ENCODE measurements around the gene RALY. TPM values are rescaled to one million over a fixed set of nuclear protein-coding genes. Genes with fewer than 3 reads are reported as not detected.

The RALY gene
- total RNA-seq, 1 donor, result 67.4 TPM

DNA sequence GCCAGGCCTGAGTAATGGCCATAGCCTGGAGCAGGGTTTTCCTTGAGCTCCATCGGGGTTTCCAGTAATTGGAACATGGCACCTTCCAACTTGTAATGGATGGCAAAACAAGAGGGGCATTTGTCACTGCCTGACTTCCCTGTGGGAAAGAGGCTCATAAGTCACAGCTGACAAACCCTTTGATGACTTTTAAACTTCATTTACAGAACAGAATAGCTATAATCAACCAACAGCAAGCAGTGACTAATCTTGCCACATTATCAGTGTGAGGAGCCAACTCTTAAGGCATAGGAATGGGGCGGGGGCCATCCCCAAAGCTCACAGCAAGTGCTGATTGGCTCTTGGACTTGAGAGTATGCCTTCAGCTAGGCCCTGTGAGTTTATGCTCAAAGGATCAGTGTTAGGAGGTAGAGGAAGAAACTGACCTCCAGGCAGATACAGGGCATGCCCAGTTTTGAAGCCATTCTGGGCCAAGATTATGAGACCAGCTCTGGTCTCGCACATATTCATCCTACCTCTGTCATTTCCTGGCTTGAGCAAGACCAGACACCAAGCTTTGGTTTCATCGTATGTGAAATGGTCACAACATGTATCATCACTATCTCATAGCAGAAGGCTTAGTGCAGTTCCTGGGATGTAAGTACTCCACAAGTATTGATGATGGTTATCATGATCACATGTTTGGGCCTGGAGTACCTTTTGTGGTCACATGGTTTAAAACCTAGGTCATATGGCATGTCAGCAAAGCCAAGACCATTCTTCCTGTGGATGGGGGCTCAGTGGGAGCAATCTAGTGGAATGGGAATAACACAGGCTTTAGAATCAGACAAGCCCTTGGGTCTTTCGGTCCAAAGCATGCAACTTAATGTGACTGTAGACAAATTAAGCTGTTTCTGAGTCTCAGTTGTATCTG is 69.1 kb downstream of the RALY start:
- H3K4me3 ChIP-seq (ENCODE audit: low read depth, low read length), result no peak overlapping the region
- peak; percentile 64 for DNase-seq (ENCODE audit: low read depth)
- TF ChIP-seq, protein P1, sequence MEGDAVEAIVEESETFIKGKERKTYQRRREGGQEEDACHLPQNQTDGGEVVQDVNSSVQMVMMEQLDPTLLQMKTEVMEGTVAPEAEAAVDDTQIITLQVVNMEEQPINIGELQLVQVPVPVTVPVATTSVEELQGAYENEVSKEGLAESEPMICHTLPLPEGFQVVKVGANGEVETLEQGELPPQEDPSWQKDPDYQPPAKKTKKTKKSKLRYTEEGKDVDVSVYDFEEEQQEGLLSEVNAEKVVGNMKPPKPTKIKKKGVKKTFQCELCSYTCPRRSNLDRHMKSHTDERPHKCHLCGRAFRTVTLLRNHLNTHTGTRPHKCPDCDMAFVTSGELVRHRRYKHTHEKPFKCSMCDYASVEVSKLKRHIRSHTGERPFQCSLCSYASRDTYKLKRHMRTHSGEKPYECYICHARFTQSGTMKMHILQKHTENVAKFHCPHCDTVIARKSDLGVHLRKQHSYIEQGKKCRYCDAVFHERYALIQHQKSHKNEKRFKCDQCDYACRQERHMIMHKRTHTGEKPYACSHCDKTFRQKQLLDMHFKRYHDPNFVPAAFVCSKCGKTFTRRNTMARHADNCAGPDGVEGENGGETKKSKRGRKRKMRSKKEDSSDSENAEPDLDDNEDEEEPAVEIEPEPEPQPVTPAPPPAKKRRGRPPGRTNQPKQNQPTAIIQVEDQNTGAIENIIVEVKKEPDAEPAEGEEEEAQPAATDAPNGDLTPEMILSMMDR (IDR thresholded peaks at IDR 0.05; ENCODE audit: insufficient read depth, low read length), result no peak

DNA sequence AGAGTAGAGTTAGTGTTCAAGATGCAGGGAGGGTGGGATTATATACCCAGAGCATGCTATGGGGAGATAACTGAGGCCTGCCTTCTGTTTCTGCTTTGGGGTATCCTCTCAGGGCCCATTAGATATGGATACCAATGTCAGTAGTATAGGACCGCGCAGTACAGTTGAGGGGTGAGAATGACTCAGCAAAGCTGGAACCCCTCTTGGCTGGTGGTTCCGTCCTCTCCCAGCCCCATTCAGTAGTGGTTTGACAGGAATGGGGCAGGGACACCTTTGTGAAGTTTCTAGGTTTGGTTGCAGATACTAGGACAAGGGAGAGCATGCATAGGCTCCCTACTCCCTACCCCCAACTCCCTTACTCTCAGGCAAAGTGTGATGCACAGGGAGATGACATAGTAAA is 70.6 kb downstream of the RALY start:
- H3K4me3 ChIP-seq (ENCODE audit: low read depth, low read length), result no peak overlapping the region
- TF ChIP-seq, protein P1 (IDR thresholded peaks at IDR 0.05; ENCODE audit: insufficient read depth, low read length), result no peak
- no peak for DNase-seq (ENCODE audit: low read depth)

DNA sequence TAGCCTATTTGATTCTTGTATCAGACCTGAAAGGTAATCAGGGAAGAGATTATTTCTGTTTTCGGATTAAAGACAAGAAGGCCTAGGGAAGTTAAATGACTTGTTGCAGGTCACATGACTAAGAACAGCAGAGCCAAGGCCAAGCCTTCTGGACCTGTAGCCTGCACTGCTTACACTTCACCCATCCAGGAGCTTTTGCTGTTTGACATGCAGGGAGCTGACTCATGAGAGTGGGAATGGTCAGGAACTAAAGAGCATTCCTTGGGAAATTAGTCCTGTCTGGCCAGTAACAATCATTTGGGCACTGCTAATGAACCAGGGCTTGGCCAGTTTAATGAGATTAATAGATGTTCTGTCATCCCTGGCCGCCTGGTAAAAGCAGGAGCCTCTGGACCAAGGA is 71.5 kb downstream of the RALY start:
- peak; percentile 84 for DNase-seq (ENCODE audit: low read depth)
- TF ChIP-seq, protein P1 (IDR thresholded peaks at IDR 0.05; ENCODE audit: insufficient read depth, low read length), result no peak
- no peak overlapping the region for H3K4me3 ChIP-seq (ENCODE audit: low read depth, low read length)

DNA sequence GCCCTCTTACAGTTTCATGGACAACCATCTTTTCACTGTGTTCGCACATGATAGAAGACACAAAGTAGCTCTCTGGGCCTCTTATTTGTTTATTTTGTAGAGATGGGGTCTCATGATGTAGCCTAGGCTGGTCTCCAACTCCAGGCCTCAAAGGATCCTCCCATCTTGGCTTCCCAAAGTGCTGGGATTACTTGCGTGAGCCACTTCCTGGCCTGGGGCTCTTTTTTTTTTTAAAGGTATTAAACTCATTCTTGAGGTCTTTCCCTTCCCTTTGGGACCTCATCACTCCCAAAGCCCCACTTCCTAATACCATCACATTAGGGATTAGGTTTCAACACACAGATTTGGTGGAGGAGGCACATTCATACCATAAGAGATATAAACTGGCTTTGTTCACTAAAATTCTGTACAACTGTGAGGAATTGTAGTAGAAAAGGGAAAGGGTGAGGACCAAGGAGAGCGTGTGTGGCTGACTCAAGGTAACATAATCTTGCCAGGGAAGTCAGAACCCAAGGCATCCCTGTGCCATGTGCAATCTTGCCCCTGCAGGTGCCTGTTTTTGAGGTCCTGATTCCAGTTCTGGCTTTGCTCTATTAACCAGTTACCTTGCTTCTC is 72.9 kb downstream of the RALY start:
- no peak overlapping the region for H3K4me3 ChIP-seq (ENCODE audit: low read depth, low read length)
- TF ChIP-seq, protein P1 (IDR thresholded peaks at IDR 0.05; ENCODE audit: insufficient read depth, low read length), result no peak
- DNase-seq (ENCODE audit: low read depth), result peak; percentile 78

DNA sequence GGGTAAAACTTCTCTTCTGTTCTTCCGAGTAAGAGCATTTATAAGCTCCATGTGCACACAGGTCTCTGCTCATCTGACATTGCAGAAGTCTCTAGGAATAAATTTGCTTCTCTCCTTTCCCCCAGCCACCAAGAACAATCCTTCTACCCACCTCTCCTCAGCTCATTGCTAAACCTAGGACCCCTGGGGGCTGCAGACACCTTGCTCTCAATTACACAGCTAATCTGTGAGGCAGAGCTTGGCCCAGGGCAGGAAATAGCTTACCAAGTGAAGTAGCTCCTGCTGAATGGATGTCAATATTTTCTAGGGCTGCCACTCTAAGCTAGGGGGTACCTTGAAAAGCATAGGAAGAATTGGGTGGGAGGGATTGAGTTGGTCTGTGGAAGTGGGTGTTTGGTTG is 74.3 kb downstream of the RALY start:
- no peak for DNase-seq (ENCODE audit: low read depth)
- TF ChIP-seq, protein P1 (IDR thresholded peaks at IDR 0.05; ENCODE audit: insufficient read depth, low read length), result no peak
- no peak overlapping the region for H3K4me3 ChIP-seq (ENCODE audit: low read depth, low read length)

DNA sequence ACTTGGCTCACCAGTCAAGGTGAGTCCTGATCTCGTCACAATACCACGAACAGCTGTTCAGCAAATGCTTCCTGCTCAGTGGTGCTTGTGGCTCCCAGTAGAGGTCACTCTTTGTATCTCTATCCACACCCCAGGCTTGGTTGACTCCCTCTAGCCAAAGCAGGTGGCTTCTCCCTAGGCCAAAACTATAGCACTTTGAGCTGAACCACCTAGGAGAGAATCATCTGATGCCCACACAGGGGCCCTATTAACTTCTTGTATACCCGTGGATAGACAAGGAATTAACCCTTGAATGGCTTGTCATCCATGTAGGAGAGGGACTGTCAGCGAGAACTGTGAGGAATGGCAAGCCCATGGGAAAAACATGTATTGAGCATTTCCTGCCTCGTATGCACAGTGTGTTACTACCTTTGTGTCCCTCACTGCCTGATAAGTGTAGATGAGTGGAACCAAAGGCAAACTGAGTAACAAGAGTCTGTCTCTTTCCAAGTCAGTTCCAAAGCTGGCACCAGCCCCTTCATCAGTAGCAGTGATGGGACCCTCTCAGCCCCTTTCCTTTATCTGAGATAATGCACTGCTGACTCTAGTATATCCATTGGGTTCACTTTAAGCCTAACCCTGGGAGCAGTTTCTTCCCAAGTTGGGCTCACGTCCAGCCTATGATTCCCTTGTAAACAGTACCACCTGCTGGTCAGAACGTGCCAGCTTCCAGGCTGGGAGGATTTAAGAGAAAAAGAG is 75.8 kb downstream of the RALY start:
- peak; percentile 92 for DNase-seq (ENCODE audit: low read depth)
- H3K4me3 ChIP-seq (ENCODE audit: low read depth, low read length), result no peak overlapping the region
- TF ChIP-seq, protein P1 (IDR thresholded peaks at IDR 0.05; ENCODE audit: insufficient read depth, low read length), result peak; percentile 86

All from fibroblast of the aortic adventitia (primary cell).